ENCODE results near the gene HRH1. TPM values are rescaled to one million over a fixed set of nuclear protein-coding genes. Genes with fewer than 3 reads are reported as not detected.
"Not testable (repeated sequence)": the region's sequence is repeated elsewhere in the genome, so short reads cannot be mapped to it uniquely, and the experiment has no call there.

Gene HRH1
- polyA plus RNA-seq, 1 donor (not counting 4 experiments of a cell fraction or from before 2014, with no cell fraction given), result 13.9 TPM

DNA sequence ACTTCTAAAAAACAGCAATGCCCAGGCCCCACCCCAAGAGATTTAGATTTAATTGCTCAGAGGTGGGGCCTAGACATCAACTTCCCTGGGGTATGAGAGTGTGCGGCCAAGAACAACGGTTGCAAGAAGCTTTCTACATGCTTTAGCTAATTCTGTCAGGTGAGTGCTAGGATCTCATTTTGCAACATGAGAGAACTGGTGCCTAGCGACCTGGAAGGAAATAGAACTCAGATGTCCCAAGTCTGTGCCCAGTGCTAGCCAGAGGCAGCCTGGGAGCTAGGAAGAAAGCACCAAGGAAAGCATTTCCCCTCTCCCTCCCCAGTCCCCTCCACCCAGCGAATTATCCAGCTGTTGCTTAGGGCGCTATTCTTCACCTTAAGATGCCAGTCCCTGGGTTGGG, 22.9 kb upstream of the HRH1 start:
- Histone ChIP-seq H3K9me3 (ENCODE audit: control insufficient read depth, low read depth, low read length) (no peaks in the 10 kb centered on the region), H2AFZ (ENCODE audit: control insufficient read depth, low read length) (peak overlapping the region; percentile 27), H3K27ac (ENCODE audit: control insufficient read depth, insufficient read depth, low read length) (no peak overlapping the region), H3K36me3 (ENCODE audit: control insufficient read depth in 2 of 2, extremely low read depth in 1 of 2, insufficient read depth in 2 of 2, low read length in 2 of 2) (no peaks in the 10 kb centered on the region), H3K79me2 (ENCODE audit: control insufficient read depth, insufficient read depth, low read length) (no peaks in the 10 kb centered on the region), H3K9me1 (ENCODE audit: control insufficient read depth, extremely low read depth, insufficient read depth, low read length) (no peaks in the 10 kb centered on the region), H4K20me1 (ENCODE audit: control insufficient read depth, extremely low read depth, insufficient read depth, low read length) (no peaks in the 10 kb centered on the region), H3K4me3 (ENCODE audit: control insufficient read depth in 2 of 3, extremely low read depth in 1 of 3, insufficient read depth in 2 of 3, low read depth in 1 of 3, low read length in 3 of 3) (no peak overlapping the region), H3K4me2 (ENCODE audit: control insufficient read depth, extremely low read depth, insufficient read depth, low read depth, low read length) (no peak overlapping the region), H3K9ac (ENCODE audit: control insufficient read depth, extremely low read depth, insufficient read depth, low read length) (no peak overlapping the region), H3K4me1 (ENCODE audit: control insufficient read depth, extremely low read depth, insufficient read depth, low read length) (peaks cover 35% of the 10 kb centered on the region), H3K27me3 (ENCODE audit: control insufficient read depth, extremely low read depth, insufficient read depth, low read length) (no peaks in the 10 kb centered on the region)
- TF ChIP-seq, protein P1, sequence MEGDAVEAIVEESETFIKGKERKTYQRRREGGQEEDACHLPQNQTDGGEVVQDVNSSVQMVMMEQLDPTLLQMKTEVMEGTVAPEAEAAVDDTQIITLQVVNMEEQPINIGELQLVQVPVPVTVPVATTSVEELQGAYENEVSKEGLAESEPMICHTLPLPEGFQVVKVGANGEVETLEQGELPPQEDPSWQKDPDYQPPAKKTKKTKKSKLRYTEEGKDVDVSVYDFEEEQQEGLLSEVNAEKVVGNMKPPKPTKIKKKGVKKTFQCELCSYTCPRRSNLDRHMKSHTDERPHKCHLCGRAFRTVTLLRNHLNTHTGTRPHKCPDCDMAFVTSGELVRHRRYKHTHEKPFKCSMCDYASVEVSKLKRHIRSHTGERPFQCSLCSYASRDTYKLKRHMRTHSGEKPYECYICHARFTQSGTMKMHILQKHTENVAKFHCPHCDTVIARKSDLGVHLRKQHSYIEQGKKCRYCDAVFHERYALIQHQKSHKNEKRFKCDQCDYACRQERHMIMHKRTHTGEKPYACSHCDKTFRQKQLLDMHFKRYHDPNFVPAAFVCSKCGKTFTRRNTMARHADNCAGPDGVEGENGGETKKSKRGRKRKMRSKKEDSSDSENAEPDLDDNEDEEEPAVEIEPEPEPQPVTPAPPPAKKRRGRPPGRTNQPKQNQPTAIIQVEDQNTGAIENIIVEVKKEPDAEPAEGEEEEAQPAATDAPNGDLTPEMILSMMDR (optimal IDR thresholded peaks at IDR 0.05 in 1 of 3, IDR thresholded peaks at IDR 0.05 in 1 of 3, conservative IDR thresholded peaks at IDR 0.05 in 1 of 3; ENCODE audit: extremely low read depth in 1 of 3, insufficient read depth in 2 of 3, low read length in 3 of 3), result no peak
- no peak for TF ChIP-seq EZH2 (IDR thresholded peaks at IDR 0.05; ENCODE audit: low read length)
- dilution Hi-C loops (cut with MboI; ENCODE audit: extremely low pct_ligation_motif_present, low sequenced_read_pairs), result no loop called here
- DNase-seq (ENCODE audit: low read depth, low spot score), result no peak
- FAIRE-seq, result peak; percentile 67

DNA sequence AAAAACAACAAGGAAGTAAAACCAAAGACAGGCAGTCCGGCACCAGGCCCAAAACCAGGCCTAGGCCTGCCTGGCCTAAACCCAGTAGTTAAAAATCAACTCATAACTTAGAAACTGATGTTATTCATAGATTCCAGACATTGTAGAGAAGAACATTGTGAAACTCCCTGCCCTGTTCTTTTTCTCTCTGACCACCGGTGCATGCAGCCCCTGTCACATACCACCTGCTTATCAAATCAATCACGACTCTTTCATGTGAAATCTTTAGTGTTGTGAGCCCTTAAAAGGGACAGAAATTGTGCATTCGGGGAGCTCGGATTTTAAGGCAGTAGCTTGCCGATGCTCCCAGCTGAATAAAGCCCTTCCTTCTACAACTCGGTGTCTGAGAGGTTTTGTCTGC, 22.4 kb upstream of the HRH1 start:
- H3K9me3 ChIP-seq (ENCODE audit: control insufficient read depth, low read depth, low read length); H4K20me1 ChIP-seq (ENCODE audit: control insufficient read depth, extremely low read depth, insufficient read depth, low read length); H3K4me3 ChIP-seq (ENCODE audit: control insufficient read depth in 2 of 3, extremely low read depth in 1 of 3, insufficient read depth in 2 of 3, low read depth in 1 of 3, low read length in 3 of 3); FAIRE-seq; H3K27ac ChIP-seq (ENCODE audit: control insufficient read depth, insufficient read depth, low read length); H3K9me1 ChIP-seq (ENCODE audit: control insufficient read depth, extremely low read depth, insufficient read depth, low read length); H2AFZ ChIP-seq (ENCODE audit: control insufficient read depth, low read length); H3K27me3 ChIP-seq (ENCODE audit: control insufficient read depth, extremely low read depth, insufficient read depth, low read length); dilution Hi-C loops (cut with MboI; ENCODE audit: extremely low pct_ligation_motif_present, low sequenced_read_pairs); H3K4me2 ChIP-seq (ENCODE audit: control insufficient read depth, extremely low read depth, insufficient read depth, low read depth, low read length); DNase-seq (ENCODE audit: low read depth, low spot score); H3K79me2 ChIP-seq (ENCODE audit: control insufficient read depth, insufficient read depth, low read length); H3K9ac ChIP-seq (ENCODE audit: control insufficient read depth, extremely low read depth, insufficient read depth, low read length); H3K36me3 ChIP-seq (ENCODE audit: control insufficient read depth in 2 of 2, extremely low read depth in 1 of 2, insufficient read depth in 2 of 2, low read length in 2 of 2): not testable (repeated sequence)
- peaks cover 38% of the 10 kb centered on the region for H3K4me1 ChIP-seq (ENCODE audit: control insufficient read depth, extremely low read depth, insufficient read depth, low read length)

DNA sequence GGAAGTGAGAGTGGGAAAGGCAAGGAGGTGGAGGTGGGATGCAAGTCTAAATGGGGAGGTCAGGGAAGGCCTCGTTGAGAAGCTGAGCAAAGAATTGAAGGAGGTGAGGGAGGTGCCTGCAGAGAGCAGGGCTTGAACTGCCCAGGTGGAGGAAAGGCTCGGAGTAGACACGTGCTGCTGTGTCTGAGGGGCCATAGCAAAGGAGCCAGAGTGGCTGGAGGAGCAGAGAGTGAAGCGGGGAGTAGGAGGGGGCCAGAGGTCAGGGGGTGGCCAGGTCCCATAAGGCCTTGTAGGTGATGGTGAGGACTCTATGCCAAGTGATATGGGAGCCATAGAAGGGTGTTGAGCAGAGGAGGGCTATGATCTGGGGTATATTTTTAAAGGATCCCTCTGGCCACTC, 21.4 kb upstream of the HRH1 start:
- H3K4me2 ChIP-seq (ENCODE audit: control insufficient read depth, extremely low read depth, insufficient read depth, low read depth, low read length), result no peak overlapping the region
- no peak overlapping the region for H2AFZ ChIP-seq (ENCODE audit: control insufficient read depth, low read length)
- H3K36me3 ChIP-seq (ENCODE audit: control insufficient read depth in 2 of 2, extremely low read depth in 1 of 2, insufficient read depth in 2 of 2, low read length in 2 of 2), result no peaks in the 10 kb centered on the region
- no peak overlapping the region for H3K9ac ChIP-seq (ENCODE audit: control insufficient read depth, extremely low read depth, insufficient read depth, low read length)
- DNase-seq (ENCODE audit: low read depth, low spot score), result no peak
- FAIRE-seq, result no peak
- H3K4me3 ChIP-seq (ENCODE audit: control insufficient read depth in 2 of 3, extremely low read depth in 1 of 3, insufficient read depth in 2 of 3, low read depth in 1 of 3, low read length in 3 of 3), result no peak overlapping the region
- H3K79me2 ChIP-seq (ENCODE audit: control insufficient read depth, insufficient read depth, low read length), result no peaks in the 10 kb centered on the region
- H3K9me3 ChIP-seq (ENCODE audit: control insufficient read depth, low read depth, low read length), result no peaks in the 10 kb centered on the region
- H3K9me1 ChIP-seq (ENCODE audit: control insufficient read depth, extremely low read depth, insufficient read depth, low read length), result no peaks in the 10 kb centered on the region
- H3K27me3 ChIP-seq (ENCODE audit: control insufficient read depth, extremely low read depth, insufficient read depth, low read length), result no peaks in the 10 kb centered on the region
- H3K4me1 ChIP-seq (ENCODE audit: control insufficient read depth, extremely low read depth, insufficient read depth, low read length), result peaks cover 41% of the 10 kb centered on the region
- dilution Hi-C loops (cut with MboI; ENCODE audit: extremely low pct_ligation_motif_present, low sequenced_read_pairs), result no loop called here
- H3K27ac ChIP-seq (ENCODE audit: control insufficient read depth, insufficient read depth, low read length), result no peak overlapping the region
- no peaks in the 10 kb centered on the region for H4K20me1 ChIP-seq (ENCODE audit: control insufficient read depth, extremely low read depth, insufficient read depth, low read length)
- no peak for TF ChIP-seq EZH2 (IDR thresholded peaks at IDR 0.05; ENCODE audit: low read length)
- TF ChIP-seq, protein P1 (optimal IDR thresholded peaks at IDR 0.05 in 1 of 3, IDR thresholded peaks at IDR 0.05 in 1 of 3, conservative IDR thresholded peaks at IDR 0.05 in 1 of 3; ENCODE audit: extremely low read depth in 1 of 3, insufficient read depth in 2 of 3, low read length in 3 of 3), result no peak

Data from keratinocyte (primary cell).